ENCODE measurements around the gene RALGPS2.
A peak's percentile ranks its signal among the peaks of the same experiment; 100 is the strongest.

Gene RALGPS2

DNA sequence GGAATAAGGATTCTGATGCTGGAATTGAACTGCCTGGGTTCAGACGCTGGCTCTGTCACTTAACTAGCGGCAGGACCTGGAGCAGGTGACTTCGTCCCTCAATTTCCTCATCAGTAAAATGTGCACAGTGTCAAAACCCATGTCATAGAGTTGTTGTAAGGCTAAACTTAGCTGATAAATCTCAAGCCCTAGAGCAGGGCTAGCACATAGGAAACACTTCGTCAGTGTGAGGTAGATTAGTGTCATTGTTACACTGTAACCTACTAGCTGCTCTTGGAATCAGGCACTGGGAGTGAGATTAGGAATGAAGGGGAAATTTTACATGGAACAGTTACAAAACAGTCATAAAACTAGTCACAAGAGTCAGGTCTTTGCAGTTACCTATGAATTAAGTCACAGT is 202.0 kb downstream of the RALGPS2 start:
- no peak for DNase-seq

GRCh38 chr1:178928041-178928440 is 203.0 kb downstream of the RALGPS2 start:
- DNase-seq: no peak

- DNase-seq: peak; percentile 9
Measured at GRCh38 chr1:178928976-178929375, 203.9 kb downstream of the RALGPS2 start.

GRCh38 chr1:178931858-178932551 is 207.0 kb downstream of the RALGPS2 start:
- DNase-seq: no peak

GRCh38 chr1:178932552-178932906 is 207.5 kb downstream of the RALGPS2 start:
- DNase-seq: no peak

- no peak for DNase-seq
Measured at GRCh38 chr1:178933105-178933561, 208.1 kb downstream of the RALGPS2 start.

DNA sequence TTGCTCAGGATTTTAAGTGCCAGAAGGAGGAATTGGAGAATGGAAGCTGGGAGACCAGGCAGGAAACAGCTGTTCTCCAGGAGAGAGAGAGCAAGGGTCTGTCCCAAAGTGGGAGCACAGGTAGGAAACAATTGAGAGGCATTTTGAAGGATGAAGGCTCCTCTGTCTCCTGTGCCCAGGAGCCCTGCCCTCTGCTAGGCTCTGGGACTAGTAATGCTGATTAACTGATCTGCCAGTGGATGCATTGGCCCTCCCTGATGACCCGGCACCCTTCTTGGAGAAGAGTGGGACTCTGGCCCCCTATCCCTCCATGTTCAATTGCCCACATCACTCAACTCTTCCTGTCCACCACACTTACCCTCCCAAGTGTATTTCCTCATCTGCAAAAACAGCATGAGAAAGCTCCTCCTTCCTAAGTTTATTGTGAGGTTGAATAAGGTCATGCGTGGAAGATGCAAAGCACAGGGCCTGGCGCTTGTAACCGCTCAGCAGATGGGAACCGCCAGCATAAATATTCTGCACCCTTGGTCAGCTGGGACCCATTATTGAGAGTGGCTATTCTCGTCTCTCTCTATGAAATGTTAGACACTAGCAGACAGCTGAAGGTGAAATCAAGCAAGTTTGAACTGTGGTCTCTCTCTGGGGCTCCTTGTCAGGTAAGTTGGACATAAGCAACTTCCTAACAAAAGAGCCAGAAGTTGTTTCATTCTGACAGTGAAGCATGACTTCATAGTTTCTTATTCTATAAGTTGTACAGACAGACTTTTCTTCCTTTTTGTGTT is 208.9 kb downstream of the RALGPS2 start:
- DNase-seq: no peak

GRCh38 chr1:178934546-178934945 is 209.5 kb downstream of the RALGPS2 start:
- DNase-seq: no peak

- no peak for DNase-seq
Measured at GRCh38 chr1:178935610-178936009, 210.6 kb downstream of the RALGPS2 start.

GRCh38 chr1:178937695-178938094 is 212.7 kb downstream of the RALGPS2 start:
- no peak for DNase-seq

DNA sequence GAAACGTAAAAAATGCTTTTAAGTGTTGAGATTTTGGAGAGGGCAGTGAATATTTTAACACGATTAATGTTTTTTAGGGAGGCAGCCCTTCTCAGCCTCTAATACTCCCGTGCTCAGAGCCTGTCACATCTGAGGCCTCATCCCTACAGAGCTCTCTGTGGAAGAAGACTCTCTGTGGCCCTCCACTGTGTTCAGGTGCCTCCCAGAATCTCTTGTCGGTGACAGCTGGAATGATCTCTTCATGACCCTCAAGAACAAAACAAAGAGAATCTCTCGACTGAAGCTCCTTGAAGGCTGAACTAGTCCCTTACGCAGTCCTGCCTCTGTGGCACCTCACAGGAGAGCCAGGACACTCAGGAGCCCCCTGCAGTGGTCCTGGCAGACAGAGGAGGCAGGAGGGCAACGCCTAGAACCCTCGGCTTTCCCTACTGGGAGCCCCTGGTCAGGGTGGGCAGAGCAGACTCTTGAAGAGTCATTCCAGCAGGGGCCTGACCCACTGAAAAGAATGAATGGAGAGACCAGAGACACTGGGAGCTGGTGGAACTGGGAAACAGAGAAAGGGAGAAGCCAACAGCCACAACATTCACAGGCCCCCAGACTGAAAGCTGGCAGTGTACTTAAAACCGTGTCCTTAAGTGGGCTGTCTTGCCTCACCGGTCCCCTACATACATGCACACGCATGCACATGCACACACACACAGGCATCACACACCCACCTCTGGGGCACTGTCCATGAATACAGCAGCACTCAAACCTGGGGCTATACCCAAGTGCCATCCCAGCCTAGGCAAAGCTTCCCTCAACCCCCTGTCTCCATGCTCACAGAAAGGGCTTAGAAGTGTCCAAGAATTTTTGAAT is 213.3 kb downstream of the RALGPS2 start:
- DNase-seq: no peak

DNA sequence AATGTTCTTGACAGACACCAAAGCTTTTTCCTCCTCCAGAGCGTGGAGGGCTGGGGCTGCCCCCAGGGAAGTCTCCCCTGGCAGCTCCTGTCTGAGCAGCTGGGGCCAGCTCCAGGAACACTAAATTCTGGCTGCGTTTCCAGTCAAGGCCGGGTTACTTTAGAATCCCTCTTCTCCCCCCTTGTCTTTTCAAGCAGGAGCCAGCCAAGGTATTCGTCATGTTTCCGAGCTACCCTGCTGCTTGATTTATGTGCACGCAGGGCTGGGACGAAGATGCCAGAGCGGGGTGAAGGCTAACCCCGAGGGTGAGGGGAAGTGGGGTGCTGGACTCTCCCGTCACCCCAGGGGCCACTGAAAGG is 213.9 kb downstream of the RALGPS2 start:
- DNase-seq: peak; percentile 67

DNA sequence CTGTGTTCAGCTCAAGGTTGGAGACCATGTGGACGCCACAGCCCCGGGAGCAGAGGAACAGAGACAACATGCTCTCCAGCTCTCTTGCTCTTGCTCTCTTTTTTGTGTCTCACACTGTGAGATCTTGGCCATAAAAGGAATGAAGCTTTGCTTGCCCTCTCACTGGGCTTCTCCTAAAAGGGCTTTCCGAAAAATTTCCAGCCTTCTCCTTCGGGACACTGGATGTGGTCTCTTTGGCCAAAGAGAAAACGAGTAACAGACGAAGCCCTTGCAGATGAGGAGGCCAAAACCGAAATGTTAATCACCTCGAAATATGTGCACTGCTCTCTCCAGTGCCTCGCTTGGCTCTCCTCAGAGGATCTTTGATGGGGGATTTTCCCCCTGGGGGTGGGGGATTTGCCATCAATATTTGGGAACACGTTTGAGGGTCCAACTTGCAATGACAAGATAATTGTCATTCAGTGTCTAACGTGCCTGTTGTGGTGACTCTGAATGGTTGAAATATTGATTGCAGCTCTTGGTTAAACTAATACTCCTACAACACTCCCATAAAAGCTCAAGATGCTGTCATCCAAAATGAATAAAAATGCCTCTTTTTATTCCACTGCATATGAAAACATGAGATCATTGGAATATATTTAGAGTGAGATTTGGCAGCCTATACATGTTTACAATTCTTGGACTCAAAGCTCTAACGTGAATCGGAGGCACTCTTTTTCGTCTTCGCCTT is 214.5 kb downstream of the RALGPS2 start:
- no peak for DNase-seq

DNA sequence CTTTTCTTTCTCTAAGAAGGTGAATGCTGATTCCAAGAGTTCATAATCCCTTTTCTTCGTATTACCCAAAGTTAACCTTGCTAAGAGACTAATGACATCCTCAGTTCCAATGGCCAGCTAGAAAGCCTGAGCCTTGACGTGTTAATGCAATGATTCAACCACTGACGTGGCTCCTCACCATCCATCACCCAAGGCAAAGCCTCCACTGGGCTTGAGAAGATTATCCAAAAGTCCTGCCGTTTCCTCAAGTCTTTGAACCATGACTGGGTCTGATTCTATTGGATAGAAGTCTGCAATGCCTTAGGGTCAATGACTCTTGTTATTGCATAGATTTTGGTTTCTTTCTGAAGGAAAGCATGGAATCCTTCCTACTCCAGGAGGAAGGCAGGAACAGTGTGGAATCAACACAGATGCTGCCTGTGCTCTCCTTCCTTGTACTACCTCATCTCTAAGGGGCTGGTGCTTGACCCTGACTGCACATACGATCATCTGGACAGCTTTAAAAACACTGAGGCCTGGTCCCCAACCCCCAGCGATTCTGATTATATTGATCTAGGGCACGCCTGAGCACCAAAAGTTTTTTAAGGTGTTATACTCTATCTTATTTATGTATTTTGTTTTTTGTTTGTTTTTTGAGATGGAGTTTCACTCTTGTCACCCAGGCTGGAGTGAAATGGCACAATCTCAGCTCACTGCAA is 215.2 kb downstream of the RALGPS2 start:
- DNase-seq: no peak

DNA sequence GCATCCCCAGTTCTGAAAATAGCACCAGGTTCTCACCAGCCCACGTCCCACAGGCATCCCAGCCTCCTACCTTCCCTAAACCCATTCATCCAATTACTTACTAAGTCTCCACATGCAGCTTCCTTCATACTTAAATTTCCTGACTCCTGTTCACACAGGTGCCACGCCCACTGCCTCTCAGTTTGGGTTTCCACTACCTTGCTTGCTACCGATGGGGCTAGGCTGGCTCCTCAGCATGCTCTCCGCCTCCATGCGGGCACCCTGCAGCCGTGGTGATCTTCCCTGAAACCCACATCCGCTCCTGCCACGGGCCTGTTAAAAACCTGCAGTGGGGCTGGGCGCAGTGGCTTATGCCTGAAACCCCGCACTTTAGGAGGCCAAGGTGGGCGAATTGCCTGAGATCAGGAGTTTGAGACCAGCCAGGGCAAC is 216.2 kb downstream of the RALGPS2 start:
- no peak for DNase-seq

- DNase-seq: no peak
Measured at GRCh38 chr1:178941849-178942248, 216.8 kb downstream of the RALGPS2 start.

DNA sequence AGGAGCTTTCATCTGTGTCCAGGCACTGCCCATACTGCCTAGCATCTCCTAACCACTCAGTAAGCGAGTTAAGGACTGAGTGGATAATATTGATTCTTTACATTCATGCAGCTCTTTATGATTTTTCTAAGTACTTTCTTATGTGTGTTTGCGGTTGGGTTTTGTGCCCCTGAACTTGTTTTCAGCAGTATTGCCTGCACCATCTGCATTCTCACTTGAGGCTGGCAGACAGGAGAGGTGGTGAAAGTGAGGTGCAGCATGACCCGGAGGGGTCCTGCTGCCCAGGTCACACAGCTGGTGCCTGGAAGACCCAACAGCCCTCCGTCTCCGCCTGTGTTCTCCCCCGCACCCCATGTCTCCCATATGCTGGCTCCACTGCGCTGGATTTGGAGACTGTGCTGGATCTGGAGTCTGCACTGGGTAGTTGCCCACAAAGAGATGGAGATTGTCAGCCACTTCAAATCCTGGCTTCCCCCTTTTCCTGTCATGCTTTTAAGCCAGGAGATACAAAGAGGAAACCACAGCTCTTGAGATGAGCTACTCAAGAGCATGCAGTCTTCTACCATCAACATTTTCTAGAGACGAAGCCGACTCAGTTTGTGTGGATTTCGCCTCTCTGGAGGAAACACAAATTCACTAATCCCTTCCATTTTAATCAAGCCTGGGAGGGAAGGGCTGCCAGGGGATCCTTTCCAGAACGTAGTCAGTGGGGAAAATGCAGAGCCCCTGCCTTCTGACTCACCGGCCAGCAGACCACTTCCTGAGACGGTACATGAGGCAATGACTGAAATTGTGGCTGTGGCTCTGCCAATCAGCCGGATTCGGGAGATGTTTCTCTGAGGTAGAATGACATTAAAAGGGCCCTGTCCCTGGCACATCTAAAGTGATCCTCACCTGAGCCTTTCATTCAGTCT is 217.5 kb downstream of the RALGPS2 start:
- no peak for DNase-seq

DNA sequence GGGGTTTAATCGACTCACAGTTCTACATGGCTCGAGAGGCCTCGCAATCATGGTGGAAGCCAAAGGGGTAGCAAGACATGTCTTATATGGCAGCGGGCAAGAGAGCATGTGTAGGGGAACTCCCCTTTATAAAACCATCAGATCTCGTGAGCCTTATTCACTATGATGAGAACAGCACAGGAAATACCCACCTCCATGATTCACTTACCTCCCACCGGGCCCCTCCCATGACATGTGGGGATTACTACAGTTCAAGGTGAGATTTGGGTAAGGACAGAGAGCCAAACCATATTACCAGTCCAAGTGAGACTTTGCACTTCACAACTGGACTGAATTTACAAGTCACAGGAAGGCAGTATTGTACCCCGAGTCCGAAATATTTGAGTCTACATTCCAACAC is 219.7 kb downstream of the RALGPS2 start:
- no peak for DNase-seq

DNA sequence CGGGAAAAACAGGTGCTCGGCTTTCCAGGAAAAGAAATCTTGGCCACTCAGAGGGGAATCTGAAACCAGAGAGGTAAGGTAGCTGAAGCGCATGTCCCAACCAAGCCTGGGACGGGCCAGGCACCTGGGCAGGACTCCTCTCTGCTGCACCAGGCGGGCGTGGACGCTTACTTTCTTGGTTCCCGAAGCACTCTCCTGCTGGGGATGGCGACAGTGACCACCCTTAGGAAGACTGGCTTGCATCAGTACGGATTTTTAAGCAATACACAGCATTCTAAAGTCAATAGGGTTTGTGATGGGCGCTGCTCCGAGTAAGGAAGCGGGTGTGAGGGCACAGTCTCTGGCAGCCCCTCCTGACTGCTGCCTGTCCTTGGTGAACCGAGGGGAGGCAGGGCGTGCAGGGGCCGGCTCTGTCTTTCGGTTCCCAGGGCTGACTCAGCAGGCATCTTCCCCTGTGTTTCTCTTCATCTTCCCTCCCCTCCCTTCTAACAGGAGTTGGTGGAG is 220.8 kb downstream of the RALGPS2 start:
- no peak for DNase-seq

DNA sequence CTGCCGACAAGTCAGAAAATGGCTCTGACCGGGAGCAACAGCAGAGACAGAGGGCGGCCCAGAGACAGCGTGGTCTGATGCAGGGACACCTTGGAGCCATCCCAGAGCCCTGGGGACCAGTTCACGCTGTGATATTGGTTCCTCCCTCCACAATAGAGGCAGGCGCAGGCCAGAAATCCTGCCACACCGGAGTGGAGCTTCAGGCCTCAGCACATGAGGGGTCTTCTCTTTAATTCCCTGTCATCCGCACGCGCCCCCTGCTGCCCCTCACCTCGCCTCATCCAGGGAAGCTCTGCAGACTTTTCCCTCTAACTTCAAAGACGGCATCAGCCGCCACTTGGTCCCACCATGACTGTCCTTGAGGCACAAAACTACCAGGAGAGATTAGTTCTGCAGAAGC is 221.4 kb downstream of the RALGPS2 start:
- no peak for DNase-seq
